ENCODE measurements around the gene SLC35B4. TPM values are rescaled to one million over a fixed set of nuclear protein-coding genes. Genes with fewer than 3 reads are reported as not detected.

SLC35B4 gene
- total RNA-seq, 1 donor from 2014 or later: 23.2 TPM

- DNase-seq (ENCODE audit: low read depth): no peak
- H4K20me1 ChIP-seq (ENCODE audit: insufficient read depth, low read length): no peaks in the 10 kb centered on the region
- H3K36me3 ChIP-seq (ENCODE audit: insufficient read depth, low read length): no peaks in the 10 kb centered on the region
- H3K27me3 ChIP-seq (ENCODE audit: insufficient read depth, low read length): peaks cover 9% of the 10 kb centered on the region
- H3K27ac ChIP-seq (ENCODE audit: low read depth, low read length): no peak overlapping the region
- TF ChIP-seq EZH2 (IDR thresholded peaks at IDR 0.05; ENCODE audit: insufficient read depth, low read length) (no peak), CTCF (IDR thresholded peaks at IDR 0.05; ENCODE audit: insufficient read depth, low read depth, low read length) (no peak)
- Mint-ChIP-seq H3K4me1 (ENCODE audit: low read depth, unreplicated experiment) (no peaks in the 10 kb centered on the region), H3K27ac (ENCODE audit: unreplicated experiment) (no peak overlapping the region), H3K27me3 (ENCODE audit: low read depth, unreplicated experiment) (no peaks in the 10 kb centered on the region), H3K9me3 (ENCODE audit: unreplicated experiment) (peaks cover 5% of the 10 kb centered on the region), H3K36me3 (ENCODE audit: low read depth, unreplicated experiment) (peaks cover 2% of the 10 kb centered on the region), H3K4me3 (ENCODE audit: unreplicated experiment) (no peak overlapping the region)
- H3K4me2 ChIP-seq (ENCODE audit: low read length): no peak overlapping the region
- H2AFZ ChIP-seq (ENCODE audit: low read depth, low read length): no peak overlapping the region
- no peak overlapping the region for H3K9ac ChIP-seq (ENCODE audit: low read length)
- no peak overlapping the region for H3K4me3 ChIP-seq (ENCODE audit: insufficient read depth, low read depth, low read length)
- no peaks in the 10 kb centered on the region for H3K9me3 ChIP-seq (ENCODE audit: insufficient read depth, low read depth, low read length)
- H3K79me2 ChIP-seq (ENCODE audit: insufficient read depth, low read length): no peaks in the 10 kb centered on the region
- no peak for FAIRE-seq
- H3K4me1 ChIP-seq (ENCODE audit: insufficient read depth, low read length): no peaks in the 10 kb centered on the region
Measured at GRCh38 chr7:134334408-134334807, 17.7 kb upstream of the SLC35B4 start.

- H3K36me3 ChIP-seq (ENCODE audit: insufficient read depth, low read length): no peaks in the 10 kb centered on the region
- peaks cover 10% of the 10 kb centered on the region for H3K27me3 ChIP-seq (ENCODE audit: insufficient read depth, low read length)
- no peak overlapping the region for H3K4me3 Mint-ChIP-seq (ENCODE audit: unreplicated experiment)
- no peak for FAIRE-seq
- no peak overlapping the region for H3K27ac Mint-ChIP-seq (ENCODE audit: unreplicated experiment)
- H3K9me3 ChIP-seq (ENCODE audit: insufficient read depth, low read depth, low read length): no peaks in the 10 kb centered on the region
- no peaks in the 10 kb centered on the region for H3K4me1 Mint-ChIP-seq (ENCODE audit: low read depth, unreplicated experiment)
- peaks cover 5% of the 10 kb centered on the region for H3K9me3 Mint-ChIP-seq (ENCODE audit: unreplicated experiment)
- no peak overlapping the region for H3K4me2 ChIP-seq (ENCODE audit: low read length)
- H3K27me3 Mint-ChIP-seq (ENCODE audit: low read depth, unreplicated experiment): no peaks in the 10 kb centered on the region
- H4K20me1 ChIP-seq (ENCODE audit: insufficient read depth, low read length): no peaks in the 10 kb centered on the region
- TF ChIP-seq CTCF (IDR thresholded peaks at IDR 0.05; ENCODE audit: insufficient read depth, low read depth, low read length) (no peak), EZH2 (IDR thresholded peaks at IDR 0.05; ENCODE audit: insufficient read depth, low read length) (no peak)
- no peak overlapping the region for H2AFZ ChIP-seq (ENCODE audit: low read depth, low read length)
- no peak for DNase-seq (ENCODE audit: low read depth)
- H3K27ac ChIP-seq (ENCODE audit: low read depth, low read length): no peak overlapping the region
- H3K4me3 ChIP-seq (ENCODE audit: insufficient read depth, low read depth, low read length): no peak overlapping the region
- H3K4me1 ChIP-seq (ENCODE audit: insufficient read depth, low read length): no peaks in the 10 kb centered on the region
- H3K36me3 Mint-ChIP-seq (ENCODE audit: low read depth, unreplicated experiment): peaks cover 2% of the 10 kb centered on the region
- no peaks in the 10 kb centered on the region for H3K79me2 ChIP-seq (ENCODE audit: insufficient read depth, low read length)
- H3K9ac ChIP-seq (ENCODE audit: low read length): no peak overlapping the region
Measured at GRCh38 chr7:134333943-134334342, 17.2 kb upstream of the SLC35B4 start.

GRCh38 chr7:134332892-134333291 lies 16.2 kb upstream of the SLC35B4 start:
- FAIRE-seq (no peak), DNase-seq (ENCODE audit: low read depth) (no peak)
- Mint-ChIP-seq H3K27ac (ENCODE audit: unreplicated experiment) (no peak overlapping the region), H3K36me3 (ENCODE audit: low read depth, unreplicated experiment) (no peaks in the 10 kb centered on the region), H3K27me3 (ENCODE audit: low read depth, unreplicated experiment) (no peaks in the 10 kb centered on the region), H3K4me3 (ENCODE audit: unreplicated experiment) (no peak overlapping the region), H3K9me3 (ENCODE audit: unreplicated experiment) (peaks cover 5% of the 10 kb centered on the region), H3K4me1 (ENCODE audit: low read depth, unreplicated experiment) (no peaks in the 10 kb centered on the region)
- H3K9ac ChIP-seq (ENCODE audit: low read length): no peak overlapping the region
- no peaks in the 10 kb centered on the region for H3K4me1 ChIP-seq (ENCODE audit: insufficient read depth, low read length)
- no peaks in the 10 kb centered on the region for H3K79me2 ChIP-seq (ENCODE audit: insufficient read depth, low read length)
- peaks cover 16% of the 10 kb centered on the region for H3K27me3 ChIP-seq (ENCODE audit: insufficient read depth, low read length)
- no peaks in the 10 kb centered on the region for H4K20me1 ChIP-seq (ENCODE audit: insufficient read depth, low read length)
- no peak for TF ChIP-seq CTCF (IDR thresholded peaks at IDR 0.05; ENCODE audit: insufficient read depth, low read depth, low read length)
- no peak for TF ChIP-seq EZH2 (IDR thresholded peaks at IDR 0.05; ENCODE audit: insufficient read depth, low read length)
- H3K9me3 ChIP-seq (ENCODE audit: insufficient read depth, low read depth, low read length): no peaks in the 10 kb centered on the region
- H2AFZ ChIP-seq (ENCODE audit: low read depth, low read length): no peak overlapping the region
- no peak overlapping the region for H3K4me3 ChIP-seq (ENCODE audit: insufficient read depth, low read depth, low read length)
- H3K27ac ChIP-seq (ENCODE audit: low read depth, low read length): no peak overlapping the region
- H3K4me2 ChIP-seq (ENCODE audit: low read length): no peak overlapping the region
- H3K36me3 ChIP-seq (ENCODE audit: insufficient read depth, low read length): no peaks in the 10 kb centered on the region

All from astrocyte (in vitro differentiated cells and primary cell).